DOHH2 (cell line): ENCODE data around the gene PTPRN2.

Source experiments
- H3F3A ChIP-seq: fragments of 200-600 bp; sonication (generic), shearing (Covaris generic); 2 replicates; pipeline ENCODE4 v1.6.0; 2016; ENCODE audit warnings: antibody characterized with exemption, mild to moderate bottlenecking; ENCODE audit not compliant: control insufficient read depth, insufficient read depth
- H3K27ac ChIP-seq: fragments of 200-600 bp; sonication (generic); 2 replicates; pipeline ENCODE4 v1.5.1; 2014; ENCODE audit warnings: low read depth, mild to moderate bottlenecking, low read length, moderate library complexity
- H3K27me3 ChIP-seq: fragments of 200-600 bp; sonication (generic); 2 replicates; pipeline ENCODE4 v1.6.1; 2014; ENCODE audit warnings: mild to moderate bottlenecking, low read length, mixed read lengths; ENCODE audit not compliant: control insufficient read depth
- H3K36me3 ChIP-seq: fragments of 200-600 bp; sonication (generic); 2 replicates; pipeline ENCODE4 v1.6.1; 2014; ENCODE audit warnings: mild to moderate bottlenecking, low read length, moderate library complexity, mixed read lengths; ENCODE audit not compliant: control insufficient read depth
- H3K4me1 ChIP-seq: fragments of 200-600 bp; sonication (generic); 2 replicates; pipeline ENCODE4 v1.6.1; 2014; ENCODE audit warnings: mild to moderate bottlenecking, low read length, mixed read lengths; ENCODE audit not compliant: control insufficient read depth
- H3K4me2 ChIP-seq: fragments of 200-600 bp; sonication (generic); 2 replicates; pipeline ENCODE4 v1.6.0; 2014; ENCODE audit warnings: mild to moderate bottlenecking, low read length, moderate library complexity
- H3K4me3 ChIP-seq: fragments of 200-600 bp; sonication (generic); 2 replicates; pipeline ENCODE4 v1.5.1; 2014; ENCODE audit warnings: mild to moderate bottlenecking, low read length, mixed read lengths
- H3K79me2 ChIP-seq: fragments of 200-600 bp; sonication (generic); 2 replicates; pipeline ENCODE4 v1.6.1; 2014; ENCODE audit warnings: mild to moderate bottlenecking, low read length, mixed read lengths; ENCODE audit not compliant: control insufficient read depth
- H3K9me2 ChIP-seq: fragments of 200-600 bp; sonication (generic); replicated peaks from 2 replicates; pipeline ENCODE4 v1.6.1; 2014; ENCODE audit warnings: mild to moderate bottlenecking, low read length, mixed read lengths; ENCODE audit not compliant: control insufficient read depth
- H3K9me3 ChIP-seq: fragments of 200-600 bp; sonication (generic); 2 replicates; pipeline ENCODE4 v1.6.1; 2014; ENCODE audit warnings: antibody characterized with exemption, low read length, mixed read lengths; ENCODE audit not compliant: control insufficient read depth, insufficient read depth
- H4K20me1 ChIP-seq: fragments of 200-600 bp; sonication (generic); 2 replicates; pipeline ENCODE4 v1.6.0; 2014; ENCODE audit warnings: low read depth, mild to moderate bottlenecking, antibody characterized with exemption, low read length, moderate library complexity; ENCODE audit not compliant: control insufficient read depth, insufficient read depth
- EZH2phosphoT487 ChIP-seq: fragments of 200-600 bp; sonication (generic); IDR thresholded peaks from 2 replicates; pipeline ENCODE4 v1.6.1; 2017; ENCODE audit warnings: borderline replicate concordance, mild to moderate bottlenecking, antibody characterized with exemption, low read length, moderate library complexity, mixed read lengths
- TF ChIP-seq, protein P1 (sequence below): fragments of 200-600 bp; sonication (generic); IDR thresholded peaks from one replicate; pipeline ENCODE4 v1.5.1; 2014; ENCODE audit warnings: antibody characterized with exemption, mild to moderate bottlenecking, low read depth, low read length; ENCODE audit not compliant: poor library complexity, severe bottlenecking

Gene PTPRN2

DNA sequence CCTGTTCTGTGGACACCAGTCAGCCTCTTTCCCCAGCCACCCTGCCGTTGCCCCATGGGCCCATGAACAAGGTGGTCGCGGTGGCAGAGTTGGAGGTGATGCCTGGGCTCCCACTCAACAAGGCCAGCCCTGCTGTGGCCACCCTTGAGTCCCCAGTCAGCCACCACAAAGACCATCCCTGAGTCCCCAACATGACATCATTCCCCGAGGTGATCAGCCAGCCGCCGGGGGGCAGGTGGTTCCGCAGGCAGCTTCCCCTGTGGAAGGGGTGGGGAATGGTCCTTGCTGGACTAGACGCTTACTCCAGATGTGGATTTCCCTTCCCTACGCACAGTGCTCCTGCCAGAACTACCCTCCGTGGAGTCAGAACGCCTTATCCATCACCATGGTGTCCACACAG is 271.7 kb downstream of the PTPRN2 start:
- Histone ChIP-seq H3K79me2 (no peaks in the 10 kb centered on the region), H3K4me1 (no peaks in the 10 kb centered on the region), H3K36me3 (no peaks in the 10 kb centered on the region), H3K4me2 (no peak overlapping the region), H4K20me1 (no peaks in the 10 kb centered on the region), H3K9me2 (no peaks in the 10 kb centered on the region), H3F3A (0 out of 2 replicates have a peak, but pooled peaks cover 3% of the 10 kb centered on the region), H3K27ac (no peak overlapping the region), H3K4me3 (no peak overlapping the region), H3K9me3 (peaks cover 82% of the 10 kb centered on the region), H3K27me3 (no peaks in the 10 kb centered on the region)
- TF ChIP-seq, protein P1, sequence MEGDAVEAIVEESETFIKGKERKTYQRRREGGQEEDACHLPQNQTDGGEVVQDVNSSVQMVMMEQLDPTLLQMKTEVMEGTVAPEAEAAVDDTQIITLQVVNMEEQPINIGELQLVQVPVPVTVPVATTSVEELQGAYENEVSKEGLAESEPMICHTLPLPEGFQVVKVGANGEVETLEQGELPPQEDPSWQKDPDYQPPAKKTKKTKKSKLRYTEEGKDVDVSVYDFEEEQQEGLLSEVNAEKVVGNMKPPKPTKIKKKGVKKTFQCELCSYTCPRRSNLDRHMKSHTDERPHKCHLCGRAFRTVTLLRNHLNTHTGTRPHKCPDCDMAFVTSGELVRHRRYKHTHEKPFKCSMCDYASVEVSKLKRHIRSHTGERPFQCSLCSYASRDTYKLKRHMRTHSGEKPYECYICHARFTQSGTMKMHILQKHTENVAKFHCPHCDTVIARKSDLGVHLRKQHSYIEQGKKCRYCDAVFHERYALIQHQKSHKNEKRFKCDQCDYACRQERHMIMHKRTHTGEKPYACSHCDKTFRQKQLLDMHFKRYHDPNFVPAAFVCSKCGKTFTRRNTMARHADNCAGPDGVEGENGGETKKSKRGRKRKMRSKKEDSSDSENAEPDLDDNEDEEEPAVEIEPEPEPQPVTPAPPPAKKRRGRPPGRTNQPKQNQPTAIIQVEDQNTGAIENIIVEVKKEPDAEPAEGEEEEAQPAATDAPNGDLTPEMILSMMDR: no peak
- no peak for TF ChIP-seq EZH2phosphoT487

DNA sequence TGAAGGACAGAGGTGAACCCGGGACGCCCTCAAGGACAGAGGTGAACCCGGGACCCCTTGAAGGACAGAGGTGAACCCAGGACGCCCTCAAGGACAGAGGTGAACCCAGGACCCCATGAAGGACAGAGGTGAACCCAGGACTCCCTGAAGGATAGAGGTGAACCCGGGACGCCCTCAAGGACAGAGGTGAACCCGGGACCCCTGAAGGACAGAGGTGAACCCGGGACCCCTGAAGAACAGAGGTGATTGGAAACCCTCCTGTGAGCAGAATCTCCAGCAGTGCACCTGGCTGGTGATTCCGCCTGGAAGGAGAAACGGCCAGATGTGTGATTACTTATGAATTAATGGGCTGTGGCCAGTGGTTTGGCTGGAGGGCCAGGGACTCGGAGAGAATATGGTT is 272.3 kb downstream of the PTPRN2 start:
- Histone ChIP-seq H3K27me3 (no peaks in the 10 kb centered on the region), H3K4me3 (no peak overlapping the region), H4K20me1 (no peaks in the 10 kb centered on the region), H3K27ac (no peak overlapping the region), H3K36me3 (no peaks in the 10 kb centered on the region), H3K9me3 (peaks cover 79% of the 10 kb centered on the region), H3K4me1 (no peaks in the 10 kb centered on the region), H3K9me2 (no peaks in the 10 kb centered on the region), H3K79me2 (no peaks in the 10 kb centered on the region), H3K4me2 (no peak overlapping the region), H3F3A (0 out of 2 replicates have a peak, but pooled peaks cover 3% of the 10 kb centered on the region)
- TF ChIP-seq, protein P1: no peak
- TF ChIP-seq EZH2phosphoT487: no peak

DNA sequence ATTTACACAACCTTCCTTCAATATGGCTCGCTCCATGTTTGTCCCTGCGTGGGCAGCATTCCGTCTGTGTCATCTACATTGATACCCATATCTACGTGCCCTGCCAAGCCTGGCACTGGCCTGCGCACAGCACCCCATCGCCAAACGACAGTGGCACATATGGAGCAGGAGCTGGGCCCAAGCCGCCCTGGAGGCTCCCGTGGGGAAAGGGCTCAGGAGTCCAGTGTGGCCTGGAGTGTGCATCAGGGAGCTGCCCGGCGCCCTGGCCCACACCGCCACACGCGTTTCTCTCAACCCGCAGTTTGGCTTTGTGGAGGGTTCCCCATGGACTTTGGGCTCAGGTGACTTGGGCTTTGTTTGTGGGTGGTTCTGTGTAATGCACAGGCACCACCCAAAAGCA is 273.2 kb downstream of the PTPRN2 start:
- Histone ChIP-seq H3K4me3 (no peak overlapping the region), H3K27ac (no peak overlapping the region), H3K4me1 (no peaks in the 10 kb centered on the region), H4K20me1 (no peaks in the 10 kb centered on the region), H3K9me2 (no peaks in the 10 kb centered on the region), H3F3A (0 out of 2 replicates have a peak, but pooled peaks cover 3% of the 10 kb centered on the region), H3K27me3 (no peaks in the 10 kb centered on the region), H3K4me2 (no peak overlapping the region), H3K36me3 (no peaks in the 10 kb centered on the region), H3K79me2 (no peaks in the 10 kb centered on the region), H3K9me3 (peaks cover 79% of the 10 kb centered on the region)
- TF ChIP-seq, protein P1: no peak
- no peak for TF ChIP-seq EZH2phosphoT487

DNA sequence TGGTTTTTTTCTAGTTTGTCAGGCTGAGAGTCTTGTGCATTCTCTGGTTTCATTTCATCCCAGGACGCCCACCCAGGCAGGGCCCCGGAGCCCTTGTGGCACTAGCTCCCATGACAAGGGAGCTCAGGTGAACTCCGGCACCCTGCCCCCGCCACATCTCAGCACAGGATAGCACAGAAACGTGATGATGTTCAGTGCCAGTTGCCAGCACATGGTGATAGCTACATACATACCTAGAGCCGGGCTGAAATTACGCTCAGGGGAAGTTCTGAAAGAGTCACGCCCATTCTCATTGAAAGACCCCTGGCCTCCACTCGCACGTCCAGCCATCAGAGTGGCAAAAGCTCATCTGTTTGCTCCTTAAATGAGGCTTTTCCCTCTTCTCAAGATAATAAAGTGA is 273.7 kb downstream of the PTPRN2 start:
- no peaks in the 10 kb centered on the region for H3K36me3 ChIP-seq
- no peak overlapping the region for H3K27ac ChIP-seq
- H3K4me3 ChIP-seq: no peak overlapping the region
- H3F3A ChIP-seq: 0 out of 2 replicates have a peak, but pooled peaks cover 3% of the 10 kb centered on the region
- no peaks in the 10 kb centered on the region for H3K27me3 ChIP-seq
- TF ChIP-seq EZH2phosphoT487: no peak
- TF ChIP-seq, protein P1: no peak
- no peaks in the 10 kb centered on the region for H3K79me2 ChIP-seq
- H3K9me3 ChIP-seq: peaks cover 80% of the 10 kb centered on the region
- no peaks in the 10 kb centered on the region for H4K20me1 ChIP-seq
- no peaks in the 10 kb centered on the region for H3K4me1 ChIP-seq
- H3K4me2 ChIP-seq: no peak overlapping the region
- H3K9me2 ChIP-seq: no peaks in the 10 kb centered on the region
